MM.1S (cell line): ENCODE results near the gene SUPT3H.

Experiments
- CTCF ChIP-seq: fragments of 300-600 bp; sonication (generic); IDR thresholded peaks from 2 replicates; pipeline ENCODE4 v1.5.1; 2016; ENCODE audit warnings: antibody characterized with exemption, low read length, mixed read lengths
- EZH2 ChIP-seq: fragments of 300-600 bp; sonication (generic); optimal IDR thresholded peaks from 2 replicates; pipeline ENCODE3; 2017; ENCODE audit warnings: low read depth, mild to moderate bottlenecking, antibody characterized with exemption, low read length, mixed read lengths

DNA sequence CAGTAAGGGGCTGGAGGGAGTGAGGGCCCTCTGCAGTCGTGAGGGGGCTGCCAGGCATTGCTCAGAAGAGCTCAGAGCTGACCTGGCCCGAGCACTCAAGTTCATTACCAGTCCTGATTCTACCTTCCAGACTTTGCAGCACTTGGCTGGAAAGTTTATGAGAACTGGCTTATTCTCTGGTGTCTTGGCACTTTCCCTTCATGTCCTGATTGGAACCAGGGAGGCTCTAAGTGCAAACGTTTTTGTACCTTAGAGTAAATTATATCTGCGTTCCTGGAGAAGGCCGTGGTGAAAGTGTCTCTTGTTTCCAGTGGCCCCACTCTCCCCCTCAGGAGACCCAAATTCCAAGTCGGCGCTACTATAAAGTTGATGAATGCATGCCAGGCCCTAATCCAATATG is 587.9 kb downstream of the SUPT3H start:
- no peak for TF ChIP-seq EZH2
- TF ChIP-seq CTCF = no peak
